H1 (cell line): Measurements from ENCODE around the gene COPZ1. TPM values are rescaled to one million over a fixed set of nuclear protein-coding genes. Genes with fewer than 3 reads are reported as not detected.

ENCODE experiments used
- EP300 ChIP-seq, 2 experiments: IDR thresholded peaks; 1 replicate in 1 of 2; 2 replicates in 1 of 2; pipeline ENCODE4 v1.6.1; 2011 to 2012; ENCODE audit warnings: low read depth in 2 of 2, low read length in 2 of 2, mild to moderate bottlenecking in 2 of 2, borderline replicate concordance in 1 of 2, inconsistent platforms in 1 of 2, moderate library complexity in 1 of 2
- FOSL1 ChIP-seq: IDR thresholded peaks from 2 replicates; pipeline ENCODE4 v1.6.1; 2011; ENCODE audit warnings: mild to moderate bottlenecking, low read depth, low read length, moderate library complexity; ENCODE audit not compliant: insufficient read depth
- RAD21 ChIP-seq, 2 experiments: IDR thresholded peaks in 1 of 2; conservative IDR thresholded peaks in 1 of 2; 2 replicates each; pipeline ENCODE4 v1.6.1; 2011; ENCODE audit warnings: low read depth in 2 of 2, low read length in 2 of 2, improper control_type of control experiment in 1 of 2, inconsistent platforms in 1 of 2, mild to moderate bottlenecking in 1 of 2, moderate library complexity in 1 of 2
- RNF2 ChIP-seq: fragments of 200-900, 300-1000 bp; sonication (generic); IDR thresholded peaks from 2 replicates; pipeline ENCODE4 v1.7.1; 2016; ENCODE audit warnings: borderline replicate concordance, low read depth, mild to moderate bottlenecking, antibody characterized with exemption, low read length; ENCODE audit not compliant: poor library complexity, severe bottlenecking; ENCODE audit errors: missing control alignments
- SP1 ChIP-seq: IDR thresholded peaks from 2 replicates; pipeline ENCODE4 v1.6.1; 2011; ENCODE audit warnings: low read depth, low read length
- polyA plus RNA-seq, 7 experiments: library from polyadenylated mRNA; depleted of rRNA in 3 of 7; stranded (reverse) in 5 of 7; unstranded in 2 of 7; fragments of >200 nt in 5 of 7; fragments of 200-250 nt in 2 of 7; gene quantifications; 1 replicate in 5 of 7; 2 replicates in 1 of 7; 4 replicates in 1 of 7; pipeline versions ENCODE4 v1.2.1 to v1.2.3, GENCODE V29; 2011 to 2013; ENCODE audit warnings: missing spikeins in 2 of 7, mixed read lengths in 2 of 7
- total RNA-seq: library from RNA; stranded (reverse); fragmentation: NEBNext Ultra II Directional; extraction: Animal tissue kit (Norgen Biotek cat#: 25700); gene quantifications from 2 replicates; pipeline ENCODE4 v1.2.1, GENCODE V29; 2021
- TF ChIP-seq, protein P1 (sequence below), 3 experiments: IDR thresholded peaks; 1 replicate in 2 of 3; 2 replicates in 1 of 3; pipeline versions ENCODE4 v1.5.1 to v1.6.1; 2011; ENCODE audit warnings: low read length in 3 of 3, mild to moderate bottlenecking in 3 of 3, inconsistent platforms in 2 of 3, low read depth in 1 of 3, moderate library complexity in 1 of 3; ENCODE audit not compliant: insufficient read depth in 1 of 3; ENCODE audit errors: control extremely low read depth in 1 of 3
- TF ChIP-seq, protein P2 (sequence below): fragments of 300-600 bp; sonication (generic); IDR thresholded peaks from 2 replicates; pipeline ENCODE4 v1.7.1; 2012; ENCODE audit warnings: low read length, moderate library complexity, mild to moderate bottlenecking, inconsistent platforms; ENCODE audit not compliant: insufficient replicate concordance

COPZ1 gene
- total and polyA plus RNA-seq, 2 of the 8 experiments (the other 6 are each of a cell fraction or from before 2014, with no cell fraction given) = 103 to 133 TPM

GRCh38 chr12:54370171-54370730 lies 45.3 kb downstream of the COPZ1 start (continued):
- TF ChIP-seq FOSL1 = no peak
- no peak for TF ChIP-seq RNF2
- TF ChIP-seq EP300 (IDR thresholded peaks at IDR 0.05; ENCODE audit: borderline replicate concordance in 1 of 2, low read depth in 2 of 2, low read length in 2 of 2) = no peak
- TF ChIP-seq RAD21 (IDR thresholded peaks at IDR 0.05 in 1 of 2, conservative IDR thresholded peaks at IDR 0.05 in 1 of 2; ENCODE audit: low read depth in 2 of 2, low read length in 2 of 2) = peak; percentile 67 to 76
- no peak for TF ChIP-seq SP1
- TF ChIP-seq, protein P1, sequence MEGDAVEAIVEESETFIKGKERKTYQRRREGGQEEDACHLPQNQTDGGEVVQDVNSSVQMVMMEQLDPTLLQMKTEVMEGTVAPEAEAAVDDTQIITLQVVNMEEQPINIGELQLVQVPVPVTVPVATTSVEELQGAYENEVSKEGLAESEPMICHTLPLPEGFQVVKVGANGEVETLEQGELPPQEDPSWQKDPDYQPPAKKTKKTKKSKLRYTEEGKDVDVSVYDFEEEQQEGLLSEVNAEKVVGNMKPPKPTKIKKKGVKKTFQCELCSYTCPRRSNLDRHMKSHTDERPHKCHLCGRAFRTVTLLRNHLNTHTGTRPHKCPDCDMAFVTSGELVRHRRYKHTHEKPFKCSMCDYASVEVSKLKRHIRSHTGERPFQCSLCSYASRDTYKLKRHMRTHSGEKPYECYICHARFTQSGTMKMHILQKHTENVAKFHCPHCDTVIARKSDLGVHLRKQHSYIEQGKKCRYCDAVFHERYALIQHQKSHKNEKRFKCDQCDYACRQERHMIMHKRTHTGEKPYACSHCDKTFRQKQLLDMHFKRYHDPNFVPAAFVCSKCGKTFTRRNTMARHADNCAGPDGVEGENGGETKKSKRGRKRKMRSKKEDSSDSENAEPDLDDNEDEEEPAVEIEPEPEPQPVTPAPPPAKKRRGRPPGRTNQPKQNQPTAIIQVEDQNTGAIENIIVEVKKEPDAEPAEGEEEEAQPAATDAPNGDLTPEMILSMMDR (IDR thresholded peaks at IDR 0.05; ENCODE audit: control extremely low read depth in 1 of 3, insufficient read depth in 1 of 3, low read depth in 1 of 3, low read length in 3 of 3) = peak; percentile 88 to 98 (median 92)
- TF ChIP-seq, protein P2, sequence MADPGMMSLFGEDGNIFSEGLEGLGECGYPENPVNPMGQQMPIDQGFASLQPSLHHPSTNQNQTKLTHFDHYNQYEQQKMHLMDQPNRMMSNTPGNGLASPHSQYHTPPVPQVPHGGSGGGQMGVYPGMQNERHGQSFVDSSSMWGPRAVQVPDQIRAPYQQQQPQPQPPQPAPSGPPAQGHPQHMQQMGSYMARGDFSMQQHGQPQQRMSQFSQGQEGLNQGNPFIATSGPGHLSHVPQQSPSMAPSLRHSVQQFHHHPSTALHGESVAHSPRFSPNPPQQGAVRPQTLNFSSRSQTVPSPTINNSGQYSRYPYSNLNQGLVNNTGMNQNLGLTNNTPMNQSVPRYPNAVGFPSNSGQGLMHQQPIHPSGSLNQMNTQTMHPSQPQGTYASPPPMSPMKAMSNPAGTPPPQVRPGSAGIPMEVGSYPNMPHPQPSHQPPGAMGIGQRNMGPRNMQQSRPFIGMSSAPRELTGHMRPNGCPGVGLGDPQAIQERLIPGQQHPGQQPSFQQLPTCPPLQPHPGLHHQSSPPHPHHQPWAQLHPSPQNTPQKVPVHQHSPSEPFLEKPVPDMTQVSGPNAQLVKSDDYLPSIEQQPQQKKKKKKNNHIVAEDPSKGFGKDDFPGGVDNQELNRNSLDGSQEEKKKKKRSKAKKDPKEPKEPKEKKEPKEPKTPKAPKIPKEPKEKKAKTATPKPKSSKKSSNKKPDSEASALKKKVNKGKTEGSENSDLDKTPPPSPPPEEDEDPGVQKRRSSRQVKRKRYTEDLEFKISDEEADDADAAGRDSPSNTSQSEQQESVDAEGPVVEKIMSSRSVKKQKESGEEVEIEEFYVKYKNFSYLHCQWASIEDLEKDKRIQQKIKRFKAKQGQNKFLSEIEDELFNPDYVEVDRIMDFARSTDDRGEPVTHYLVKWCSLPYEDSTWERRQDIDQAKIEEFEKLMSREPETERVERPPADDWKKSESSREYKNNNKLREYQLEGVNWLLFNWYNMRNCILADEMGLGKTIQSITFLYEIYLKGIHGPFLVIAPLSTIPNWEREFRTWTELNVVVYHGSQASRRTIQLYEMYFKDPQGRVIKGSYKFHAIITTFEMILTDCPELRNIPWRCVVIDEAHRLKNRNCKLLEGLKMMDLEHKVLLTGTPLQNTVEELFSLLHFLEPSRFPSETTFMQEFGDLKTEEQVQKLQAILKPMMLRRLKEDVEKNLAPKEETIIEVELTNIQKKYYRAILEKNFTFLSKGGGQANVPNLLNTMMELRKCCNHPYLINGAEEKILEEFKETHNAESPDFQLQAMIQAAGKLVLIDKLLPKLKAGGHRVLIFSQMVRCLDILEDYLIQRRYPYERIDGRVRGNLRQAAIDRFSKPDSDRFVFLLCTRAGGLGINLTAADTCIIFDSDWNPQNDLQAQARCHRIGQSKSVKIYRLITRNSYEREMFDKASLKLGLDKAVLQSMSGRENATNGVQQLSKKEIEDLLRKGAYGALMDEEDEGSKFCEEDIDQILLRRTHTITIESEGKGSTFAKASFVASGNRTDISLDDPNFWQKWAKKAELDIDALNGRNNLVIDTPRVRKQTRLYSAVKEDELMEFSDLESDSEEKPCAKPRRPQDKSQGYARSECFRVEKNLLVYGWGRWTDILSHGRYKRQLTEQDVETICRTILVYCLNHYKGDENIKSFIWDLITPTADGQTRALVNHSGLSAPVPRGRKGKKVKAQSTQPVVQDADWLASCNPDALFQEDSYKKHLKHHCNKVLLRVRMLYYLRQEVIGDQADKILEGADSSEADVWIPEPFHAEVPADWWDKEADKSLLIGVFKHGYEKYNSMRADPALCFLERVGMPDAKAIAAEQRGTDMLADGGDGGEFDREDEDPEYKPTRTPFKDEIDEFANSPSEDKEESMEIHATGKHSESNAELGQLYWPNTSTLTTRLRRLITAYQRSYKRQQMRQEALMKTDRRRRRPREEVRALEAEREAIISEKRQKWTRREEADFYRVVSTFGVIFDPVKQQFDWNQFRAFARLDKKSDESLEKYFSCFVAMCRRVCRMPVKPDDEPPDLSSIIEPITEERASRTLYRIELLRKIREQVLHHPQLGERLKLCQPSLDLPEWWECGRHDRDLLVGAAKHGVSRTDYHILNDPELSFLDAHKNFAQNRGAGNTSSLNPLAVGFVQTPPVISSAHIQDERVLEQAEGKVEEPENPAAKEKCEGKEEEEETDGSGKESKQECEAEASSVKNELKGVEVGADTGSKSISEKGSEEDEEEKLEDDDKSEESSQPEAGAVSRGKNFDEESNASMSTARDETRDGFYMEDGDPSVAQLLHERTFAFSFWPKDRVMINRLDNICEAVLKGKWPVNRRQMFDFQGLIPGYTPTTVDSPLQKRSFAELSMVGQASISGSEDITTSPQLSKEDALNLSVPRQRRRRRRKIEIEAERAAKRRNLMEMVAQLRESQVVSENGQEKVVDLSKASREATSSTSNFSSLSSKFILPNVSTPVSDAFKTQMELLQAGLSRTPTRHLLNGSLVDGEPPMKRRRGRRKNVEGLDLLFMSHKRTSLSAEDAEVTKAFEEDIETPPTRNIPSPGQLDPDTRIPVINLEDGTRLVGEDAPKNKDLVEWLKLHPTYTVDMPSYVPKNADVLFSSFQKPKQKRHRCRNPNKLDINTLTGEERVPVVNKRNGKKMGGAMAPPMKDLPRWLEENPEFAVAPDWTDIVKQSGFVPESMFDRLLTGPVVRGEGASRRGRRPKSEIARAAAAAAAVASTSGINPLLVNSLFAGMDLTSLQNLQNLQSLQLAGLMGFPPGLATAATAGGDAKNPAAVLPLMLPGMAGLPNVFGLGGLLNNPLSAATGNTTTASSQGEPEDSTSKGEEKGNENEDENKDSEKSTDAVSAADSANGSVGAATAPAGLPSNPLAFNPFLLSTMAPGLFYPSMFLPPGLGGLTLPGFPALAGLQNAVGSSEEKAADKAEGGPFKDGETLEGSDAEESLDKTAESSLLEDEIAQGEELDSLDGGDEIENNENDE = no peak
